OCI-LY7 (cell line): ENCODE data around the gene KLHL20.
"Not testable (repeated sequence)": the region's sequence is repeated elsewhere in the genome, so short reads cannot be mapped to it uniquely, and the experiment has no call there.

ENCODE experiments used
- CTCF ChIP-seq: fragments of 200-600 bp; sonication (generic); conservative IDR thresholded peaks from 2 replicates; pipeline ENCODE4 v1.5.1; 2014; ENCODE audit warnings: mild to moderate bottlenecking, antibody characterized with exemption, low read length, moderate library complexity, mixed read lengths
- EZH2phosphoT487 ChIP-seq: fragments of 200-600 bp; sonication (generic); IDR thresholded peaks from 2 replicates; pipeline ENCODE4 v1.6.1; 2018; ENCODE audit warnings: low read depth, borderline replicate concordance, mild to moderate bottlenecking, mixed run types, antibody characterized with exemption, low read length, moderate library complexity, mixed read lengths

DNA sequence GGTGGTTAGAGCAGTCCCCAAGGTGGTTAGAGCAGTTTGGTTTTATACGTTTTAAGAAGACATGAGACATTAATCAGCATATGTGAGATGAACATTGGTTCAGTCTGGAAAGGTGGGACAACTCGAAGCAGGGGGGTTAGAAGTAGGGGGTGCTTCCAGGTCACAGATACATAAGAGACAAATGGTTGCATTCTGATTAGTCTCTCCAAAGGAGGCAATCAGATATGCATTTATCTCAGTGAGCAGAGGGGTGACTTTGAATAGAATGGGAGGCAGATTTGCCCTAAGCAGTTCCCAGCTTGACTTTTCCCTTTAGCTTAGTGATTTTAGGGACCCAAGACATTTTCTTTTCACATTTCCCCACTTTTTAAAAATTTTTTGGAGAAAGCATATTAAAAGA, 40.3 kb upstream of the KLHL20 start:
- TF ChIP-seq CTCF, EZH2phosphoT487: not testable (repeated sequence)
